ENCODE data around the gene ZNF746.
"Not testable (repeated sequence)": the region's sequence is repeated elsewhere in the genome, so short reads cannot be mapped to it uniquely, and the experiment has no call there.

ZNF746 gene

GRCh38 chr7:149457766-149458165 is 39.8 kb downstream of the ZNF746 start:
- no peak for DNase-seq

- DNase-seq, result no peak
Measured at GRCh38 chr7:149456506-149457421, 40.8 kb downstream of the ZNF746 start.

GRCh38 chr7:149455175-149455950 is 42.2 kb downstream of the ZNF746 start:
- DNase-seq, result no peak

GRCh38 chr7:149454750-149455149 is 42.9 kb downstream of the ZNF746 start:
- no peak for DNase-seq

- DNase-seq, result no peak
Measured at GRCh38 chr7:149454006-149454405, 43.6 kb downstream of the ZNF746 start.

- DNase-seq, result no peak
Measured at GRCh38 chr7:149450821-149451220, 46.8 kb downstream of the ZNF746 start.

- DNase-seq, result no peak
Measured at GRCh38 chr7:149449897-149450296, 47.7 kb downstream of the ZNF746 start.

- no peak for DNase-seq
Measured at GRCh38 chr7:149448961-149449360, 48.6 kb downstream of the ZNF746 start.

GRCh38 chr7:149446026-149446425 is 51.6 kb downstream of the ZNF746 start:
- not testable (repeated sequence) for DNase-seq

GRCh38 chr7:149444287-149444686 is 53.3 kb downstream of the ZNF746 start:
- no peak for DNase-seq

- no peak for DNase-seq
Measured at GRCh38 chr7:149443523-149443922, 54.1 kb downstream of the ZNF746 start.

GRCh38 chr7:149442924-149443323 is 54.7 kb downstream of the ZNF746 start:
- no peak for DNase-seq

GRCh38 chr7:149440222-149440621 is 57.4 kb downstream of the ZNF746 start:
- DNase-seq, result no peak

GRCh38 chr7:149436358-149436757 is 61.3 kb downstream of the ZNF746 start:
- no peak for DNase-seq

- DNase-seq, result no peak
Measured at GRCh38 chr7:149433124-149433523, 64.5 kb downstream of the ZNF746 start.

GRCh38 chr7:149432121-149432691 is 65.4 kb downstream of the ZNF746 start:
- DNase-seq, result no peak

GRCh38 chr7:149431486-149432120 is 66.0 kb downstream of the ZNF746 start:
- no peak for DNase-seq

- DNase-seq, result no peak
Measured at GRCh38 chr7:149430192-149430591, 67.4 kb downstream of the ZNF746 start.

GRCh38 chr7:149427893-149428292 is 69.7 kb downstream of the ZNF746 start:
- no peak for DNase-seq

GRCh38 chr7:149427096-149427680 is 70.4 kb downstream of the ZNF746 start:
- no peak for DNase-seq

GRCh38 chr7:149423449-149424110 is 74.0 kb downstream of the ZNF746 start:
- no peak for DNase-seq

- DNase-seq, result no peak
Measured at GRCh38 chr7:149422914-149423301, 74.7 kb downstream of the ZNF746 start.

Measured in NCI-H774 (cell line).